GM12892 (cell line): ENCODE data around the gene CMTM2.
"Not testable (repeated sequence)": the region's sequence is repeated elsewhere in the genome, so short reads cannot be mapped to it uniquely, and the experiment has no call there.

Experiments used
- DNase-seq: peaks from one replicate; pipeline ENCODE4 v3.0.0; 2011; ENCODE audit not compliant: insufficient read length
- FAIRE-seq: peaks from 2 replicates; lab custom pipeline; 2011; peaks lifted over from hg19 to GRCh38; lab: Jason Lieb, UNC
- POLR2A ChIP-seq: IDR thresholded peaks from 2 replicates; pipeline ENCODE4 v1.6.1; 2011; ENCODE audit warnings: low read depth, low read length, control low read depth
- POLR2AphosphoS5 ChIP-seq: IDR thresholded peaks from 2 replicates; pipeline ENCODE4 v1.6.1; 2011; ENCODE audit warnings: low read depth, low read length, control low read depth
- TAF1 ChIP-seq: IDR thresholded peaks from 2 replicates; pipeline ENCODE4 v1.6.1; 2011; ENCODE audit warnings: low read depth, mild to moderate bottlenecking, control low read depth, low read length, borderline replicate concordance

CMTM2 gene

GRCh38 chr16:66554021-66554420 is 25.2 kb upstream of the CMTM2 start:
- no peak for DNase-seq
- FAIRE-seq = no peak
- no peak for TF ChIP-seq TAF1
- no peak for TF ChIP-seq POLR2AphosphoS5
- no peak for TF ChIP-seq POLR2A

GRCh38 chr16:66554495-66554894 is 24.8 kb upstream of the CMTM2 start:
- DNase-seq (no peak), FAIRE-seq (no peak)
- TF ChIP-seq POLR2A = no peak
- TF ChIP-seq POLR2AphosphoS5 = no peak
- TF ChIP-seq TAF1 = no peak

GRCh38 chr16:66560107-66560506 is 19.2 kb upstream of the CMTM2 start:
- TF ChIP-seq TAF1 = no peak
- TF ChIP-seq POLR2A = no peak
- no peak for TF ChIP-seq POLR2AphosphoS5
- FAIRE-seq (no peak), DNase-seq (no peak)

DNA sequence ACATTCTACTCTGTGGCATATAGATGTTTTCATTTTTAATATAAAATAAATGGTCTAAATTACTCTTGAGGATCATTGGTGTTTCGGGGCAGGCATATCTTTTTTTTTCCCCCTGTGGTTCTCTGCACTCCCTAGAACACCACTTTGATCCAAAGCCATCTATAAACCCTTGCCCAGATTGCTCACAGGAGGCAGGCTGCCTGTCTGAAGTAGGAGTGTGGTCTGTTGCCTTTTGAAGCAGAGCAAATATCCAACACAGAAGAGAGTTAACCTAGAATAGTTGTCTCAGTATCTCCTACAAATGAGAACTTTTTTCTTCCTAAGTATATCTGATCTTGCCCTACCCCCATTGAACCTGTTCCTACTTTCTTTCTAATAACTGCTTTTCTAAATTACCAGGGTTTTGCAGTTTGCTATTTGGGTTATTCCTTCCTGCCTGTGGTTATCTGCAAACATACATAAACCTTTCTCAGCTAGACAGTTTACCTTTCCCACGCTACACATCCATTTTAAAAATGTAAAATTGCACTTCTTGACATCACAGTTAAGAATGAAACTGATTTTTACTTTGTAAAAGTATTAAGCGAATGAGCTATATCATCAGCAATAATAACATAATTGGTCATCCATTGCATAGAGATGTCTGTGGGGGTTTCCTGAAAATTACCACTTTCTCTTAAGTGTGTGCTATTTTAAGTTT is 17.7 kb upstream of the CMTM2 start:
- no peak for FAIRE-seq
- DNase-seq = no peak
- TF ChIP-seq POLR2AphosphoS5 = no peak
- no peak for TF ChIP-seq POLR2A
- TF ChIP-seq TAF1 = no peak

DNA sequence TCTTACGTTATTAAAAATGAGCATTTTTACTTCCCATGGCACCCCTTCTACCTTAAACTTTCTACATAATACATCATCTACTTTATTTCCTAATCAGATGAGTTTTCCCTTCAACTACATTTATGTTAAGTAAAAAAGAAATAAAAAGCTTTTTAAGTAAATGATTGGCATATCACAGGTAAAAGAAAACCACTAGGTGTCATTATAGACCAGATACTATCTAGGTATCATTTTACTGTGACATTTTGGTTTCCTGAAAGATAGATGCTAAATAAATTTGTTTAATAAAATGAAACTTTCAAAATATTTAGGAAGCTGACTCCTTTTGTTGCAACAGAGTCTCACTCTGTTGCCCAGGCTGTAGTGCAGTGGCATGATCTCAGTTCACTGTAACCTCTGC is 16.9 kb upstream of the CMTM2 start:
- no peak for TF ChIP-seq POLR2AphosphoS5
- no peak for TF ChIP-seq TAF1
- no peak for TF ChIP-seq POLR2A
- FAIRE-seq (no peak), DNase-seq (no peak)

DNA sequence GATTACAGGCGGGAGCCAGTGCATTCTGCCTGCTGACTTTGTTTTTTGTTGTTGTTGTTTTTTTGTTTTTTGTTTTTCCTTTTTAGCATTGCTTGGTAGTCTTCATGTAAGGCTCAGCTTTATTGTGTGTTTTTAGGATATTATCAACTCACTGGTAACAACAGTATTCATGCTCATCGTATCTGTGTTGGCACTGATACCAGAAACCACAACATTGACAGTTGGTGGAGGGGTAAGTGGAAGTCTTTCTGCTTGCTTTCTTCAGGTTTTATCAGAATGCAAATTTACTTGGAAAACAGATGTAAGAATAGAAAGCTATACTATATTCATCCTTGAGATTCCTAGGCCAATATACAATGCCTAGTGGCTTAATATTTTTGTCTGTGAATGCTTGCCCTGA is 16.3 kb upstream of the CMTM2 start:
- DNase-seq (no peak), FAIRE-seq (peak; percentile 17)
- TF ChIP-seq TAF1 (no peak), POLR2A (no peak), POLR2AphosphoS5 (no peak)

GRCh38 chr16:66563574-66564334 is 15.5 kb upstream of the CMTM2 start:
- DNase-seq (no peak), FAIRE-seq (no peak)
- TF ChIP-seq POLR2A = no peak
- TF ChIP-seq POLR2AphosphoS5 = no peak
- no peak for TF ChIP-seq TAF1

DNA sequence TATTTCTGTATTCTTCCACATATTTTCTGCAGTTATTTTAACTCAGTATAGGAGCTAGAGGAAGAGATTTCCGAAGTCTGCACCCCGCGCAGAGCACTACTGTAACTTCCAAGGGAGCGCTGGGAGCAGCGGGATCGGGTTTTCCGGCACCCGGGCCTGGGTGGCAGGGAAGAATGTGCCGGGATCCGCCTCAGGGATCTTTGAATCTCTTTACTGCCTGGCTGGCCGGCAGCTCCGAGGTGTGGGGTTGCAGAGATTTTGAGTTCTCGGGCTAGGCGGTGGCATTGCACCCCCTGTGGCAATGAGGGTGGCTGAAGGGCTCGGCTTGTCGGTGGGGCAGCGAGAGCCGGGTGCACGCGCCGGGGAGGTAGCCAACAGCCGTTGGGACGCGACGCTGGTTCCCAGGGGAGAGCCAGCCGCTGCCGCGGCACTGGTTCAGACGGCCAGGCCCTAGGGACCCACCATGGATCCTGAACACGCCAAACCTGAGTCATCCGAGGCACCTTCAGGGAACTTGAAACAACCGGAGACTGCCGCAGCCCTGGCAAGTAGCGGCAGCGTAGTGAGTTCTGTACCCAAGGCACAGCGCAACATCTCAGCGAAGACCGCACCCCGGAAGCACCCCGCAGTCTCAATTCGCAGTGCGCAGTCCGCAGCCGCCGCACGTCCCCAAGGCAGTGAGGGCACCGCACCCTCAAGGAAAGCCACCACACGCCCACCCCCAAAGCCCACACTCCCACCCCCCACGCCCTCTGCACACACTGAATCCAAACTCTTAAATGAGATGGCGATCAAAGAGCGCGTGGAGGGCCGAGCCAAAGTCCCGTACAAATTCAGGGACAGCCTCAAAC is 13.0 kb upstream of the CMTM2 start, which contains the start of gene CMTM1:
Gene CMTM1, plus strand, starts transcription at position 389 of the 851 bp plus-strand sequence. Its CDS starts 75 bp downstream, at position 464.
- DNase-seq = no peak
- no peak for FAIRE-seq
- no peak for TF ChIP-seq TAF1
- no peak for TF ChIP-seq POLR2A
- no peak for TF ChIP-seq POLR2AphosphoS5

DNA sequence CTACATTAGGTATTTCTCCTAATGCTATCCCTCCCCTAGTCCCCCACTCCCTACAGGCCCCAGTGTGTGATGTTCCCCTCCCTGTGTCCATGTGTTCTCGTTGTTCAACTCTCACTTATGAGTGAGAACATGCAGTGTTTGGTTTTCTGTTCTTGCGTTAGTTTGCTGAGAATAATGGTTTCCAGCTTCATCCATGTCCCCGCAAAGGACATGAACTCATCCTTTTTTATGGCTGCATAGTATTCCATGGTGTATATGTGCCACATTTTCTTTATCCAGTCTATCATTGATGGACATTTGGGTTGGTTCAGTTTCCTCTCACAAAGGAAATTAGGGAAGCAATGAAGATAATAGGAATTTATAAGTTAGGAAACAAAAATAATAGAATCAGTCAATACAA is 12.0 kb upstream of the CMTM2 start:
- not testable (repeated sequence) for DNase-seq, FAIRE-seq

DNA sequence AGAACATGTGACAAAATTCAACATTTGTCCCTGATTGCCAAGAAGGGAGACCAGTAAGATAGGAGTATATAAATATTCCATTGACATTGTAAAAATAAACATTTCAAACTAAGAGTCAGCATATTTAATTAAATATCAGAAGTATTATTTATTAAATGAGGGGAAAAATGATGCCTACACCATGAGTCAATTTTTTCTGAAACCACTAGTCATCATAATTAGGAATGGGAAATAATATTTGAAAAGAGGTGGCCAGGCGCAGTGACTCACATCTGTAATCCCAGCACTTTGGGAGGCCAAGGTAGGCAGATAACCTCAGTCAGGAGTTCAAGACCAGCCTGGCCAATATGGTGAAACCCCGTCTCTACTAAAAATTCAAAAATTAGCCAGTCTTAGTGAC is 10.9 kb upstream of the CMTM2 start:
- FAIRE-seq (no peak), DNase-seq (no peak)
- TF ChIP-seq TAF1 = no peak

- DNase-seq (no peak), FAIRE-seq (no peak)
Measured at GRCh38 chr16:66569131-66569530, 10.1 kb upstream of the CMTM2 start.

More at GRCh38 chr16:66569131-66569530, 10.1 kb upstream of the CMTM2 start:
- no peak for TF ChIP-seq POLR2A
- no peak for TF ChIP-seq POLR2AphosphoS5
- no peak for TF ChIP-seq TAF1
